Neutrophil (primary cell): ENCODE measurements around the gene GBX2.

ENCODE experiments used
- H3K27ac ChIP-seq: fragments of 200-600 bp; sonication (generic); 2 replicates; pipeline ENCODE4 v1.5.1; 2016; ENCODE audit warnings: mild to moderate bottlenecking, moderate library complexity
- H3K27me3 ChIP-seq: fragments of 200-600 bp; sonication (generic); 2 replicates; pipeline ENCODE4 v1.6.0; 2016; ENCODE audit warnings: mild to moderate bottlenecking
- H3K36me3 ChIP-seq: fragments of 200-600 bp; sonication (generic); 2 replicates; pipeline ENCODE4 v1.5.1; 2017
- H3K4me1 ChIP-seq, 2 experiments: fragments of 200-600 bp in 1 of 2; sonication (generic) in 1 of 2; 1 replicate in 1 of 2; 2 replicates in 1 of 2; pipeline versions ENCODE4 v1.5.1 to v1.6.1; 2013 to 2016; ENCODE audit warnings: low read depth in 1 of 2, low read length in 1 of 2, mild to moderate bottlenecking in 1 of 2, moderate library complexity in 1 of 2; ENCODE audit not compliant: control insufficient read depth in 1 of 2, insufficient read depth in 1 of 2
- H3K4me3 ChIP-seq, 2 experiments: fragments of 200-600 bp in 1 of 2; sonication (generic) in 1 of 2; 1 replicate in 1 of 2; 2 replicates in 1 of 2; pipeline ENCODE4 v1.5.1; 2013 to 2016; ENCODE audit warnings: low read depth in 1 of 2, low read length in 1 of 2, mild to moderate bottlenecking in 1 of 2, moderate library complexity in 1 of 2
- H3K9me3 ChIP-seq: fragments of 200-600 bp; sonication (generic); 2 replicates; pipeline ENCODE4 v1.5.1; 2016
- TF ChIP-seq, protein P1 (sequence below): fragments of 200-600 bp; sonication (generic); IDR thresholded peaks from 2 replicates; pipeline ENCODE4 v1.5.1; 2016; ENCODE audit warnings: antibody characterized with exemption

The GBX2 gene

DNA sequence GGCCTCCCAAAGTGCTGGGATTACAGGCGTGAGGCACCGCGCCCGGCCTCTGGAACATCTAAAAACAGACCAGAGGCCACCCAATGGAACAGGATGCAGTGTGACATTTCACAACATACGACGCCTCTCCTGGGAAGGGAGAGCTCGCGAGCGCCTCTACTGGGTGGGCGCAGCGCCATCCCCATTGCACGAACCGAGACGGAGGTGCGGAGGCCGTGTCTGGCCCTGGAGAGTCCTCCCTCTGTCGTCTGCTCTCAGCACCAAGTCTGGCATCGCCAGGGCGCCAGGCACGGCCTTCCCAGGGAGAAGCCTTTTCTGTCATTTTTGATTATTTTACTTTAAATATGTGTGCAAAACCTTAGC is 9.4 kb upstream of the GBX2 start:
- Histone ChIP-seq H3K36me3 (no peaks in the 10 kb centered on the region), H3K9me3 (no peaks in the 10 kb centered on the region), H3K4me1 (no peaks in the 10 kb centered on the region), H3K27me3 (peaks cover 100% of the 10 kb centered on the region), H3K27ac (no peak overlapping the region), H3K4me3 (no peak overlapping the region)
- TF ChIP-seq, protein P1, sequence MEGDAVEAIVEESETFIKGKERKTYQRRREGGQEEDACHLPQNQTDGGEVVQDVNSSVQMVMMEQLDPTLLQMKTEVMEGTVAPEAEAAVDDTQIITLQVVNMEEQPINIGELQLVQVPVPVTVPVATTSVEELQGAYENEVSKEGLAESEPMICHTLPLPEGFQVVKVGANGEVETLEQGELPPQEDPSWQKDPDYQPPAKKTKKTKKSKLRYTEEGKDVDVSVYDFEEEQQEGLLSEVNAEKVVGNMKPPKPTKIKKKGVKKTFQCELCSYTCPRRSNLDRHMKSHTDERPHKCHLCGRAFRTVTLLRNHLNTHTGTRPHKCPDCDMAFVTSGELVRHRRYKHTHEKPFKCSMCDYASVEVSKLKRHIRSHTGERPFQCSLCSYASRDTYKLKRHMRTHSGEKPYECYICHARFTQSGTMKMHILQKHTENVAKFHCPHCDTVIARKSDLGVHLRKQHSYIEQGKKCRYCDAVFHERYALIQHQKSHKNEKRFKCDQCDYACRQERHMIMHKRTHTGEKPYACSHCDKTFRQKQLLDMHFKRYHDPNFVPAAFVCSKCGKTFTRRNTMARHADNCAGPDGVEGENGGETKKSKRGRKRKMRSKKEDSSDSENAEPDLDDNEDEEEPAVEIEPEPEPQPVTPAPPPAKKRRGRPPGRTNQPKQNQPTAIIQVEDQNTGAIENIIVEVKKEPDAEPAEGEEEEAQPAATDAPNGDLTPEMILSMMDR: no peak

DNA sequence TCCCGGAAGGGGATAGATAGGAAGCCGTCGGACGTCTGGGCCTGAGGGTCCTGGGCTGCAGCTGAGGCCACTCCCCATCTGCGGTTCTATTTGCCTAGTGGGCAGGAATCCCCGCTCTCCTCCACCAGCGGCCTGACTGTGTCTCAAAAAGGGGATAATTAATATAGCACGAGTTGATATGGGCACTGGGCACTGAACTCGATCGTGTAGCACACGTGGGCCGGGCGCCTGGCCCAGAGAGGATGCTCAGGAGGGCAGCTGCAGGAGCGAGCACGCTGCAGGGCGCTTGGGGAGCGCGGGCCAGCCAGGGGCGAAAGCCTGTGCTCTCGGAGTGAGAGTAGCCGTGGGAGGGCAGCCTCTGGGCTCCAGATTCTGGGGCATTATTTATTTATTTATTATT is 8.8 kb upstream of the GBX2 start:
- no peak overlapping the region for H3K4me3 ChIP-seq
- no peaks in the 10 kb centered on the region for H3K9me3 ChIP-seq
- H3K36me3 ChIP-seq: no peaks in the 10 kb centered on the region
- H3K4me1 ChIP-seq: no peaks in the 10 kb centered on the region
- TF ChIP-seq, protein P1: no peak
- H3K27me3 ChIP-seq: peaks cover 100% of the 10 kb centered on the region
- no peak overlapping the region for H3K27ac ChIP-seq

DNA sequence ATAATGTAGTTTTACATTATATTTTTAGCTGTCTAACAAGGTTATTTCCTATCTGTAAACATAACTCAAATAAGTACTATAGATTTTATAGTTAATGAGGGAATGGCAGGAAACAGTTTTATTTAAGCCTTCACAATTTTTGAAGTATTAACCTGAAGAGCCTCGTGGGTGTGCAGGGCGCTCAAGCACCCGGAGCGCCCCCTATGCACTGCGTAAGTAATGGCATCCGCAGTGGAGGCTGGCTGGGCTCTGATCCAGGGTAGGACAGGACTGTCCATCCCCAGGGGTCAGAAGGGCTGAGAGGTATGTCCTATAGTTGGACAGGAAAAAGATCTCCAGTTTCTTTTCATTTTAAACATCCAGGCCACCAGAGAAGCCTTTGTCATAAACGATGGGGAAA is 8.2 kb upstream of the GBX2 start:
- H3K27ac ChIP-seq: no peak overlapping the region
- H3K27me3 ChIP-seq: peaks cover 100% of the 10 kb centered on the region
- no peaks in the 10 kb centered on the region for H3K4me1 ChIP-seq
- no peaks in the 10 kb centered on the region for H3K9me3 ChIP-seq
- TF ChIP-seq, protein P1: no peak
- no peaks in the 10 kb centered on the region for H3K36me3 ChIP-seq
- no peak overlapping the region for H3K4me3 ChIP-seq

DNA sequence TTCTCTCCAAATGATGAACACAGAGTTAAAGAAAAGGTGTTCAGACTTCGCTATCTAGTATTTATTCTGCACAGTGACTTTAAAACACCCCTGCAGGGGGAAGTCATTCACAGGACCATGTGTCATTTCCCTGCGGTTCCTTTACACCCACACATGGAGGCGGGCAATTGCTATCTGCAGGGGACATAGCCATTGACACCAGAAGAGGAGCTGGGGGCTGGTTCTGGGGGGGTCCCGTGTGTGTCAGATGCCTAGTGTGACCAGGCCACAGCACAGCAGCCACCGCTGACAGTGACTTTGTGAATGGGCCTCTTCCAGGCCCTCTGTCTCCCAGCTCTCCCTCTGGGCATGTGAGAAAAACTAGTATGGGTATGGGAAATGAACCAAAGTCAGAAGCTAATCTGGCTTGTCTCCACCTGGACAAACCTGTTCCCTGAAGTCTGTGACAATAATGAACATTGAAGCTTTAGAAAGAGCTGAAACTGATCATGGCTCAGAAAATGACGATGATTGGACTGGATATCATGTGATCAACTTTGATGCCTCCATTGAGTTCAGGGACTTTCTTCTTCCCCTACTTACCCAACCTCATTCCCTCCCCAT is 7.5 kb upstream of the GBX2 start:
- TF ChIP-seq, protein P1: no peak
- H3K36me3 ChIP-seq: no peaks in the 10 kb centered on the region
- no peak overlapping the region for H3K27ac ChIP-seq
- no peak overlapping the region for H3K4me3 ChIP-seq
- H3K4me1 ChIP-seq: no peaks in the 10 kb centered on the region
- no peaks in the 10 kb centered on the region for H3K9me3 ChIP-seq
- peaks cover 100% of the 10 kb centered on the region for H3K27me3 ChIP-seq

DNA sequence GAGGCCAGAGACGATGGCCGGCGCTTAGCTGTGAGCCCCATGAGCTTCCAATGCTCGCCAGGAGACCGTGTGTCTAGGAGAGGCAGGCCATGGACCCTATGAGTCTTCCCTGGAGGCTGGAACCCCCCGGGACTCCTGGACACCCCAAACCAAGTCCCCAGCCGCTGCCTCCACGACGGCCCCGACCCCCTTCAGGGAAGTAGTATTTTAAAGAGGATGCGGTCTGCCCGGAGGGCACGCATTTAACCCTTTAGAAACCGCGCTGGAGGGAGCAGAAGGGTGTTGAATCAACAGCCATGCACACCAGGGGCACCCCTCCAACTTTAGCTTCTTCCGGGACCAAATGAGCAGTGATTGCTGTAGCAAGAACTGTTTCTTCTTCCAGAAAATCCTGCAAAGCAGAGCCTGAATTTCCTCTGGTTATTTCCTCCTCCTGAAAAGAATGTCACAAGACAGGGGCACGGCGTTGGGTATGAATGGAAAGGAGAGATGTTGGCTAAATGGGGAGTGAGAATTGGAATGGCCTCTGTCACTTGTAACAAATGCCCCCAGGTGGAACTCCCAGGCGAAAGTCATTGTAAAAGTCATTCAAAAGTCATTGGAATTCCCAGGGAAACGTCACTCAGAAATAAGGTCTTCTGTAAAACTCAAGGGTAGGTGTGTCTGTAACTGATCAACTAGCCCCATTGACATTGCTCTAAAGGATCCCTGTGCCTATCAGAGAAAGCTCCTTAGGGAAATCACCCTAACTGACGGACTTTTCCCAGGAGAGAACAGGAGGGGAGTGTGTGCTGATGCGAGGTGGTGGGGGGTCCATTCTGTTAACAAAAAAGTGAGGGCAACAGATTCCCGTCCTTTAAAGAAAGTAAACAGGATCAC is 5.8 kb upstream of the GBX2 start:
- H3K27me3 ChIP-seq: peaks cover 100% of the 10 kb centered on the region
- no peak overlapping the region for H3K4me3 ChIP-seq
- H3K27ac ChIP-seq: no peak overlapping the region
- TF ChIP-seq, protein P1: no peak
- H3K4me1 ChIP-seq: no peaks in the 10 kb centered on the region
- no peaks in the 10 kb centered on the region for H3K36me3 ChIP-seq
- H3K9me3 ChIP-seq: no peaks in the 10 kb centered on the region
